Memory B cell (primary cell): ENCODE data around the gene VSIG10L.

ENCODE experiments used
- ATAC-seq: fragments of 150-1000 bp; cut with Tn5 transposase; 2 replicates; pipeline ENCODE4 v1.10.0; 2021; ENCODE audit warnings: low read depth, mild to moderate bottlenecking, moderate library complexity
- DNase-seq, 2 donors: peaks; one replicate each; pipeline ENCODE4 v3.0.0; 2022; ENCODE audit warnings: low spot score in 2 of 2
- H3K27ac Mint-ChIP-seq: one replicate; pipeline ENCODE4 v1.8.0; 2022; ENCODE audit warnings: mild to moderate bottlenecking, moderate library complexity, mixed read lengths
- H3K27me3 Mint-ChIP-seq: one replicate; pipeline ENCODE4 v1.8.0; 2022; ENCODE audit warnings: mixed read lengths
- H3K36me3 Mint-ChIP-seq: one replicate; pipeline ENCODE4 v1.8.0; 2022; ENCODE audit warnings: mild to moderate bottlenecking, mixed read lengths
- H3K4me1 Mint-ChIP-seq: one replicate; pipeline ENCODE4 v1.8.0; 2022; ENCODE audit warnings: mixed read lengths
- H3K4me3 Mint-ChIP-seq: one replicate; pipeline ENCODE4 v1.8.0; 2022; ENCODE audit warnings: mild to moderate bottlenecking, moderate library complexity, mixed read lengths
- H3K9me3 Mint-ChIP-seq: one replicate; pipeline ENCODE4 v1.8.0; 2022; ENCODE audit warnings: mixed read lengths

VSIG10L gene

DNA sequence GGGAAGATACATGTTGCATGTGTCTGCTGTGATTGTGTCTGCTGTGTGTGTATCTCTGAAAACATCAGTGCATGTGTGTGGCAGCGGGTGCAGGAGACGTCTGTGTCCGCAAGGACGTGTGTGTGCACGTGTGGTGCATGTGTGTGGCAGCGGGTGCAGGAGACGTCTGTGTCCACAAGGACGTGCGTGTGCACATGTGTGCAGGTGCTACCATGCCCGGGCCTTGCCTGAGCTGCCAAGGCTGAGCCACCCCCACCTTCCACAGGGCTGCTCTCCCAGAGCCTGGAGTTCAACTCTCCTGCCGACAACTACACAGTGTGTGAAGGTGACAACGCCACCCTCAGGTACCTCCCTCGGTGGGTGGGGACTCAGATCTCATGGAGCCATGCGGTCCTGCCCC lies 20.1 kb downstream of the VSIG10L start:
- Mint-ChIP-seq H3K36me3 (no peaks in the 10 kb centered on the region), H3K4me1 (no peaks in the 10 kb centered on the region), H3K27me3 (peaks cover 43% of the 10 kb centered on the region), H3K4me3 (no peak overlapping the region), H3K9me3 (peaks cover 3% of the 10 kb centered on the region), H3K27ac (no peak overlapping the region)
- DNase-seq (no peak), ATAC-seq (no peak)

DNA sequence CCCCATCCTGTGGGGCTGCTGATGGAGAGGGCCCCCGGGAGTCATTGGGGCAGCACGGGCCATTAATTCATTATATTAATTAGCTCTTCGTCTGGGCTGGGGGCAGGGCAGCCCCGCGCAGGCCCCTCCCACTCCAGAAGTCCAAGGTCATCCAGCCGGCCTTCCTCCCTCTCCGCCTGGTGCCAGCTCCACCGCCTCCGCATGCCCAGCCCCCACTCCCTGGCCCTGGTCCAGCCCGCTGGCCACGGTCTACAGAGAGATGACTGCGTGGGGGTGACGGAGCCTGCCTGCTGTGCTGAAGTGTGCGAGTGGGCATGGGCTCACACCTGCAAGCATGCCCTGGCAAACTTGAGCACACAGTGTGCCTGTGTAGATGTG lies 21.7 kb downstream of the VSIG10L start:
- Mint-ChIP-seq H3K27ac (no peak overlapping the region), H3K36me3 (no peaks in the 10 kb centered on the region), H3K4me3 (no peak overlapping the region), H3K27me3 (peaks cover 35% of the 10 kb centered on the region), H3K9me3 (peaks cover 5% of the 10 kb centered on the region), H3K4me1 (no peaks in the 10 kb centered on the region)
- no peak for ATAC-seq
- DNase-seq, result no peak

DNA sequence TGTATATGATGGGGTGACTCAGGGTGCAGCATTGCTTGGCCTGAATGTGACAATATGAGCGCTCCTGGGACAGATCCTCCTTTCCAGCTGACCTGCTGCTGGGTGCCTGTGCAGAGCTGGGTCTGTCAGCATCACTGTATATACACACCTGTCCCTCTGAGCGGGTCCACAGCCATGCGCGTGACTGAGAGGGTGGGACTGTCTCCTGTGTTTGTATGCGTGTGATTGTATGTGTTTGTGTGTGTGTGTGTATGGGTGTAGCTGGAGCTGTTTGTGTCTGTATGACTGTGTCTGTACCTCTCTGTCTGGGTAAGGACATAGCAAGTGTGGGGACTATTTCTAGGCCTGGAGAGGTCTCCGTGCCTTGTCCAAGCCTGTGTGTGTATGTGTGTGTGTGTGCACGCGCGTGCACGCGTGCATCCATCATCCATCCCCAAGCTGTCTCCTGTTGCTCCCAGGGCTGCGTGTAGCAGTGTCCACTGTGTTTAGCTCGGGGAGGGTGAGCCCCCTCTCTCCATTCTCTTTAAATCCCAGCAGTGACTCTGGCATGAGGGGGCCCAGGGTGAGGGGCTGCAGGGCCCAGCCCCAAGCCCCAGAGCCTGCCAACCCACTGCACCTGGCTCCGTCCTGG lies 22.2 kb downstream of the VSIG10L start:
- Mint-ChIP-seq H3K4me3 (no peak overlapping the region), H3K36me3 (no peaks in the 10 kb centered on the region), H3K27me3 (peaks cover 37% of the 10 kb centered on the region), H3K4me1 (no peaks in the 10 kb centered on the region), H3K27ac (no peak overlapping the region), H3K9me3 (peaks cover 7% of the 10 kb centered on the region)
- DNase-seq (no peak), ATAC-seq (no peak)

DNA sequence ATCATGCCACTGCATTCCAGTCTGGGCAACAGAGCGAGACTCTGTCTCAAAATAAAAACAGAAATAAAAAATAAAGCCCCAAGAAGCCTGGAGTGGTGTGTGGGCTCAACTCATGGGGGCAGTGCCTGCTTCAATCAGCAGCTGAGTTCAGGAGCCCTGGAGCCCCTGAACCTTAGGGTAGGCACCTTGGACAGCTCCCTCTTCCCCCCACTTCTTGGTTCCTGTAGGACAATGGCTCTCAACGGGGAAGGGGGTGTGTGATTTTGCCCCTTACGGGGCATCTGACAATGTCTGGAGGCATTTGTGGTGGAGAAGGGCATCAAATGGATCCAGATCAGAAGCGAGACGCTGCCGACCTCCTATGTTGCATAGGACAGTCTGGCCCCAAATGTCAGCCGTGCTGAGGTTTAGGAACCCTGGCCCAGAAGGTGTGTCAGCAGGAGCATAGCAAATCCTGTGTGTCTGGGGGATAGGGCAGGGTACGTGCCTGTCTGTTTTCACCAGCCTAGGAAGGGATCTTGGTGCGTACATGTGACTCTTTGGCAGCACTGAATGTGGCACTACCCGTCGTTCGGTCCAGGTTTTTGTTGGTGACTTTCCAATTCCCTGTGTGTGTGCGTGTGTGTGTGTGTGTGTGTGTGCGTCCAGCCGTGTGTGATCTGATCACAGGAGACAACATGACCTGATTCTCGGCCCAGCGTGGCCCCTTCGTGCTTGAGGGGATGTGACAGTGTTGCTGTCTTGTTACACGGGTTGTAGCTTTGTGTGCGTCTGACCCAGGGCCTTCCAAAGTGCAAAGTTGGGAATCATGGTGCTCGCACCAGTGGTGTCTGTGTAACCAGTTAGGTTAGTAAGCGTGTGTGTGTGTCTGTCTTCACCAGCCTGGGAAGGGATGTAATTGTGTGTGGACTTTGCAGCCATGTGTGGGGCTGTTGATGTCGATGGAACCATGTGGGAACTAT lies 23.0 kb downstream of the VSIG10L start:
- Mint-ChIP-seq H3K27me3 (peaks cover 37% of the 10 kb centered on the region), H3K4me3 (no peak overlapping the region), H3K36me3 (no peaks in the 10 kb centered on the region), H3K27ac (no peak overlapping the region), H3K4me1 (peaks cover 1% of the 10 kb centered on the region), H3K9me3 (peaks cover 10% of the 10 kb centered on the region)
- DNase-seq (no peak), ATAC-seq (no peak)

DNA sequence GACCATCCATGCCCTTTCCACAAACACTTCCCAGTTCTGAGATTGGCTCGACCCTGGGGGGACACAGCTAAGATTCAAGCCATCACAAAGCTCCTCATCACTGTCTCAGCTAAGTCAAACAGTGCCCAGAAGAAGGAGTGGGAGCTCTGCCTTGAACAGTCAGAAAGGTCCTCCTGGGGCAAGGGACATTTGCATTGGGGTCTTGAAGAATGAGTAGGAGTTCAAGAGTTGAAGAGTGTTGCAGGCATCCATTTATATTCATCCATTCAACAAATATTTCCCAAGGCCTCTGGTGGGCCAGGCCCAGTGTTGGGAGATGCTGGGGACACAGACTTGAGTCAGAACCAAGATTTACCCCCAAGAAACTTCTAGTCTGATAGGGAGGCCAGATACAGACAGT lies 24.0 kb downstream of the VSIG10L start:
- H3K9me3 Mint-ChIP-seq, result peaks cover 11% of the 10 kb centered on the region
- H3K27me3 Mint-ChIP-seq, result peaks cover 36% of the 10 kb centered on the region
- DNase-seq (no peak), ATAC-seq (no peak)
- H3K36me3 Mint-ChIP-seq, result no peaks in the 10 kb centered on the region
- no peak overlapping the region for H3K4me3 Mint-ChIP-seq
- no peak overlapping the region for H3K27ac Mint-ChIP-seq
- H3K4me1 Mint-ChIP-seq, result peaks cover 7% of the 10 kb centered on the region

GRCh38 chr19:51317376-51317775 lies 24.6 kb downstream of the VSIG10L start:
- H3K9me3 Mint-ChIP-seq, result peaks cover 11% of the 10 kb centered on the region
- H3K27ac Mint-ChIP-seq, result no peak overlapping the region
- H3K4me3 Mint-ChIP-seq, result no peak overlapping the region
- H3K36me3 Mint-ChIP-seq, result no peaks in the 10 kb centered on the region
- peaks cover 7% of the 10 kb centered on the region for H3K4me1 Mint-ChIP-seq
- ATAC-seq (no peak), DNase-seq (no peak)
- H3K27me3 Mint-ChIP-seq, result peaks cover 31% of the 10 kb centered on the region

DNA sequence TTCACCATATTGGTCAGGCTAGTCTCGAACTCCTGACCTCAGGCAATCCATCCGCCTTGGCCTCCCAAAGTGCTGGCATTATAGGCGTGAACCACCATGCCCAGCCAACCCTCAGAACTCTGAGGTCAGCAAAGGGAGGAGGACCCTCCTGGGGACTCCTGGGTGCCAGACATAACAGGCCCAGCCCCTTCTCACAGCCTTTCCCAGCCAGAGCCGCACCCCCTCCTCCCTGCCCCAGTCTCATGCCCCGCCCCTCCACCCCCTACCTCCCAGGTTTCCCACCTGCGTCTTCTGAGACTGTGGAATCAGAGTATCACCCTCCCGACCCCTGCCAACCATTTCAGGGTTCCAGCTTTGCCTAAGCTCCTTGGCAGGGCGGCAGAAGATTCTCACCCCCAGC lies 25.3 kb downstream of the VSIG10L start:
- H3K27me3 Mint-ChIP-seq, result peaks cover 34% of the 10 kb centered on the region
- H3K4me3 Mint-ChIP-seq, result no peak overlapping the region
- no peaks in the 10 kb centered on the region for H3K36me3 Mint-ChIP-seq
- H3K9me3 Mint-ChIP-seq, result peaks cover 11% of the 10 kb centered on the region
- no peak for DNase-seq
- H3K4me1 Mint-ChIP-seq, result peaks cover 7% of the 10 kb centered on the region
- no peak overlapping the region for H3K27ac Mint-ChIP-seq
- ATAC-seq, result no peak

- Mint-ChIP-seq H3K4me3 (no peak within 1 kb of the TSS), H3K9me3 (peaks cover 20% of the 10 kb centered on the region), H3K27ac (no peak within 1 kb of the TSS), H3K27me3 (peaks cover 34% of the 10 kb centered on the region), H3K4me1 (peaks cover 7% of the 10 kb centered on the region), H3K36me3 (peaks cover 2% of the 10 kb centered on the region)
- no peak for ATAC-seq
- no peak for DNase-seq
Measured at GRCh38 chr19:51311351-51312257, 30.3 kb downstream of the VSIG10L start, which contains the start of gene IGLON5. IGLON5 (plus strand) TSS chr19:51311644; CDS start chr19:51311848, 204 bp downstream.

- H3K27ac Mint-ChIP-seq, result no peak overlapping the region
- peaks cover 4% of the 10 kb centered on the region for H3K36me3 Mint-ChIP-seq
- no peaks in the 10 kb centered on the region for H3K4me1 Mint-ChIP-seq
- H3K9me3 Mint-ChIP-seq, result peaks cover 25% of the 10 kb centered on the region
- H3K4me3 Mint-ChIP-seq, result no peak overlapping the region
- ATAC-seq, result no peak
- no peak for DNase-seq
- H3K27me3 Mint-ChIP-seq, result peaks cover 20% of the 10 kb centered on the region
Measured at GRCh38 chr19:51305479-51305878, 36.5 kb downstream of the VSIG10L start.

DNA sequence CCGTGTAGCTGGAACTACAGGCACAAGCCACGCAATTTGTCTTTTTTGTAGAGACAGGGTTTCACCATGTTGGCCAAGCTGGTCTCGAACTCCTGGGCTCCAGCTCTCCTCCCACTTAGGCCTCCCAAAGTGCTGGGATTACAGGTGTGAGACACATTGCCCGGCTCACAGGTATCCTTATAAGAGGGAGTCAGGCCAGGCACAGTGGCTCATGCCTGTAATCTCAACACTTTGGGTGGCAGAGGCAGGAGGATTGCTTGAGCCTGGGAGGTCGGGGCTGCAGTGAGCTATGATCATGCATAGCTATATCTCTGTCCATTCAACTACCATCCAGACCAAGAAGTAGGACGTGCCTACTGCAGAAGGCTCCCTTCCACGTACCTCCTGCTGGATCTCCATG lies 40.7 kb downstream of the VSIG10L start:
- H3K4me1 Mint-ChIP-seq, result no peaks in the 10 kb centered on the region
- DNase-seq, result no peak
- ATAC-seq, result no peak

GRCh38 chr19:51297406-51297805 lies 44.5 kb downstream of the VSIG10L start:
- ATAC-seq, result no peak
- H3K4me1 Mint-ChIP-seq, result no peaks in the 10 kb centered on the region
- no peak overlapping the region for H3K27ac Mint-ChIP-seq
- H3K4me3 Mint-ChIP-seq, result no peak overlapping the region
- no peaks in the 10 kb centered on the region for H3K36me3 Mint-ChIP-seq
- H3K9me3 Mint-ChIP-seq, result peaks cover 2% of the 10 kb centered on the region
- DNase-seq, result no peak
- peaks cover 12% of the 10 kb centered on the region for H3K27me3 Mint-ChIP-seq

More for the DNA sequence above, 40.7 kb downstream of the VSIG10L start:
- peaks cover 9% of the 10 kb centered on the region for H3K27me3 Mint-ChIP-seq
- peaks cover 12% of the 10 kb centered on the region for H3K9me3 Mint-ChIP-seq
- no peak overlapping the region for H3K27ac Mint-ChIP-seq
- no peak overlapping the region for H3K4me3 Mint-ChIP-seq
- peaks cover 2% of the 10 kb centered on the region for H3K36me3 Mint-ChIP-seq

GRCh38 chr19:51296336-51297093 lies 45.4 kb downstream of the VSIG10L start:
- Mint-ChIP-seq H3K36me3 (no peaks in the 10 kb centered on the region), H3K27me3 (peaks cover 15% of the 10 kb centered on the region), H3K4me1 (no peaks in the 10 kb centered on the region), H3K27ac (no peak overlapping the region), H3K4me3 (no peak overlapping the region), H3K9me3 (no peaks in the 10 kb centered on the region)
- no peak for DNase-seq
- ATAC-seq, result no peak

DNA sequence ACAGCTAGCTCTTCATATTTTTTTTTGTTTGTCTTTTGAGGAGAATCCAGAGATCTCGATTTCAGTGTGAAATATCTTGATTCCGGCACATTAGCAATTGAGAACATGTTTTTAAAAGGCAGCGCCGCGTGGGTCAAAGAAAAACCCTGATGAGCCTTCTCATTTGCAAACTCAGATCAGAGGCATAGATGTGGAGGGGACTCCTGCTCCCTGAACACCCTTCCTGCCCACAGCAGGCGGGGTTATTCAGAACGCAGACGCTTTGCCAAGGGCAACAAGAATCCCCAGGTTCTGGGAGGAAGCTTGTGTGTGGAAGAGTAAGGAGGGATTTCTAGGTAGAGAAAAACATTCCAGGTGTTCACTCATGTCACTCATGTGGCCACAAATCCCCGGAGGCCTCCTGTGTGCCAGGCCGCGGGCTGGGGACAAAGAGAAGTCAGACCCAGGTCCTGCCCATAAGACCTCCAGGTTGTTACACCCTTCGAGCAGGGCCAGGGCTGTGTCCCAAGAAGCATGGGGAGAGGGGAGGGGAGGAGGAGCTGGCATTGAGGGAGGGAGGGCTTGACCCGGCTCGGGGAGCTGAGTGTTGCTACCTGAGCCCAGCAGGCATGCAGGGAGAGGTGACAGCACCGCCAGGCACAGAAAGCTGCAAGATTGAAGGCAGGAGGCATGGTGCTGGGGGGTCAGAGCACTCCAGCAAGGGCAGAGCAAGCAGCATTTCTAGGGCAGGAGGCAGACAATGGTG lies 46.4 kb downstream of the VSIG10L start:
- Mint-ChIP-seq H3K27ac (no peak overlapping the region), H3K27me3 (peaks cover 15% of the 10 kb centered on the region), H3K4me3 (no peak overlapping the region), H3K9me3 (no peaks in the 10 kb centered on the region), H3K36me3 (no peaks in the 10 kb centered on the region), H3K4me1 (no peaks in the 10 kb centered on the region)
- ATAC-seq (no peak), DNase-seq (no peak)
